Measurements from ENCODE around the gene STXBP1. TPM values are rescaled to one million over a fixed set of nuclear protein-coding genes. Genes with fewer than 3 reads are reported as not detected.

The STXBP1 gene
- total and polyA plus RNA-seq, 2 of the 8 experiments (the other 6 are each of a cell fraction or from before 2014, with no cell fraction given), result 11.5 to 60.9 TPM

DNA sequence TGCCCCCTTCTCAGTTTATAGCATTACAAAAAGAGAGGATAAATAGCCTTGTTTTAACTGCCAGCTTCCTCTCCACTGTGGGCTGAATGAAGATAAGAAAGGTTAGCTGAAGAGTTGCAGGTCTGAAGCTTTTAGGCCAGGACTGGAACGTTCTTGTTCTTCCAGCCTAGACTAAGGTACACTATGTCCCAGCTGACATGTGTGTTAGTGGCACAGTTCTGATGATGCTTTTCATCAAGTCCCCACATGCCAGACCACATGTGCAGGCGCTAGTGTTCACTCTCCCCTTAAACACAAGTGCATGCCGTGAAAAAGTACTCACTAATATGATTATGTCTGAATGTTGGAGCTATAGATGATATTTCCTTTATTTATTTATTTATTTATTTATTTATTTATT is 40.7 kb downstream of the STXBP1 start:
- Histone ChIP-seq H2BK120ac (replicated peaks; ENCODE audit: low read depth, low read length) (no peak overlapping the region), H3K4ac (replicated peaks; ENCODE audit: insufficient read length, low read depth, low read length) (no peak overlapping the region), H2AFZ (ENCODE audit: low read length) (no peak overlapping the region), H3K56ac (replicated peaks; ENCODE audit: insufficient read length, low read depth, low read length) (no peak overlapping the region), H3K4me3 (ENCODE audit: extremely low read depth in 1 of 4, insufficient read depth in 2 of 4, low read depth in 3 of 4, low read length in 4 of 4) (no peak overlapping the region), H2BK20ac (ENCODE audit: low read length) (no peak overlapping the region), H2BK12ac (ENCODE audit: low read depth, low read length) (peak overlapping the region; percentile 11; the same call in 1 of the 2 replicates), H2BK15ac (ENCODE audit: low read length) (no peak overlapping the region), H2AK5ac (ENCODE audit: low read depth, low read length) (no peak overlapping the region), H3K14ac (ENCODE audit: insufficient read length) (no peak overlapping the region), H3K4me1 (replicated peaks in 1 of 4; ENCODE audit: control insufficient read depth in 3 of 4, insufficient read depth in 4 of 4, low read length in 3 of 4) (peaks cover 0 to 25% (median 9%) of the 10 kb centered on the region in 4 experiments; a peak in 4 of 7 replicates), H3K79me2 (ENCODE audit: control insufficient read depth in 1 of 2, insufficient read depth in 2 of 2, low read length in 2 of 2) (0 out of 4 replicates have a peak, but pooled peaks cover 0 to under 1% of the 10 kb centered on the region in 2 experiments), H4K5ac (ENCODE audit: insufficient read length, low read depth, low read length) (no peak overlapping the region), H3K4me2 (ENCODE audit: insufficient read depth in 1 of 2, low read depth in 2 of 2, low read length in 2 of 2) (no peak overlapping the region), H4K91ac (replicated peaks; ENCODE audit: insufficient read length, low read length) (no peak overlapping the region), H3K27me3 (replicated peaks in 1 of 4; ENCODE audit: control insufficient read depth in 3 of 4, extremely low read depth in 1 of 4, insufficient read depth in 3 of 4, low read length in 3 of 4) (no peaks in the 10 kb centered on the region), H3K27ac (ENCODE audit: low read depth, low read length) (no peak overlapping the region), H3K23me2 (ENCODE audit: low read depth, low read length) (peaks cover 2% of the 10 kb centered on the region; the same call in 1 of the 2 replicates), H2BK5ac (ENCODE audit: low read depth, low read length) (no peak overlapping the region), H4K20me1 (replicated peaks in 1 of 2; ENCODE audit: control insufficient read depth in 1 of 2, insufficient read depth in 2 of 2, low read length in 2 of 2) (no peaks in the 10 kb centered on the region), H3K9me3 (ENCODE audit: insufficient read depth in 2 of 2, low read depth in 1 of 2, low read length in 1 of 2) (no peaks in the 10 kb centered on the region), H3K18ac (ENCODE audit: extremely low read depth, low read length) (no peak overlapping the region), H3K9ac (replicated peaks in 1 of 4; ENCODE audit: extremely low read depth in 1 of 4, low read depth in 3 of 4, low read length in 3 of 4) (no peak overlapping the region), H3K36me3 (ENCODE audit: control insufficient read depth in 2 of 4, insufficient read depth in 4 of 4, low read length in 3 of 4) (0 out of 8 replicates have a peak, but pooled peaks cover 0 to 4% (median 0%) of the 10 kb centered on the region in 4 experiments), H3K79me1 (ENCODE audit: low read depth, low read length) (no peaks in the 10 kb centered on the region; the same call in 1 of the 2 replicates), H4K8ac (ENCODE audit: extremely low read depth, insufficient read depth, low read length) (no peak overlapping the region), H3K23ac (ENCODE audit: insufficient read length) (no peak overlapping the region)
- no peak for TF ChIP-seq SRF (IDR thresholded peaks at IDR 0.05; ENCODE audit: low read depth, low read length)
- DNase-seq (ENCODE audit: low read depth in 1 of 2, low spot score in 2 of 2), result no peak
- FAIRE-seq, result no peak
- 84% methylated on average over 3 of the region's 3 CpGs; no CpG with 5 or more reads in 1 of the 2 experiments for WGBS, 2 experiments (ENCODE audit: extremely low coverage in 1 of 2, insufficient coverage in 1 of 2, insufficient read length in 1 of 2, insufficient replicate concordance in 2 of 2, low coverage in 1 of 2, low lambda C conversion rate in 2 of 2, missing lambda C conversion rate in 1 of 2)
- CTCF ChIA-PET (ENCODE audit: partially characterized antibody), result interaction anchor here (0.7 to 2.1 kb wide), 10 partner anchors 12 to 172 kb away, joined by 3 to 14 read pairs (median 4); partner anchors contain the start of gene TOR2A
- POLR2A ChIA-PET (ENCODE audit: partially characterized antibody), result interaction anchor here (1.5 kb wide), 1 partner anchor 113 kb away, joined by 4 read pairs; no protein-coding TSS in a partner anchor
